Esophagus muscularis mucosa (tissue), 4 donors: ENCODE results near the gene UBE2D3. TPM values are rescaled to one million over a fixed set of nuclear protein-coding genes. Genes with fewer than 3 reads are reported as not detected.

Experiments
- DNase-seq: peaks from one replicate; pipeline ENCODE4 v3.0.0-alpha.2; 2017; ENCODE audit errors: extremely low spot score
- H3K27ac ChIP-seq, 4 donors: fragments of 200-600 bp; sonication (generic); replicated peaks in 1 of 4; 1 replicate in 3 of 4; 2 replicates in 1 of 4; pipeline ENCODE4 v1.5.1; 2016 to 2019; ENCODE audit warnings: mild to moderate bottlenecking in 1 of 4
- H3K27me3 ChIP-seq, 4 donors: fragments of 200-600 bp; sonication (generic); one replicate each; pipeline versions ENCODE4 v1.5.1 to v1.6.0; 2016 to 2019
- H3K36me3 ChIP-seq, 4 donors: fragments of 200-600 bp; sonication (generic); one replicate each; pipeline ENCODE4 v1.5.1; 2016 to 2019
- H3K4me1 ChIP-seq, 4 donors: fragments of 200-600 bp; sonication (generic); one replicate each; pipeline ENCODE4 v1.5.1; 2016 to 2019
- H3K4me3 ChIP-seq, 4 donors: fragments of 200-600 bp; sonication (generic); 1 replicate in 2 of 4; 2 replicates in 2 of 4; pipeline ENCODE4 v1.5.1; 2016 to 2019; ENCODE audit warnings: mild to moderate bottlenecking in 4 of 4, moderate library complexity in 1 of 4
- H3K9me3 ChIP-seq, 4 donors: fragments of 200-600 bp; sonication (generic); 1 replicate in 3 of 4; 2 replicates in 1 of 4; pipeline ENCODE4 v1.5.1; 2016 to 2019
- CTCF ChIP-seq, 3 experiments: fragments of 200-600 bp in 2 of 3; fragments of 450-650 bp in 1 of 3; sonication (generic) in 2 of 3; IDR thresholded peaks; one replicate each; pipeline ENCODE4 v1.5.1; 2017 to 2019; ENCODE audit warnings: antibody characterized with exemption in 3 of 3, mild to moderate bottlenecking in 2 of 3, moderate library complexity in 1 of 3
- EP300 ChIP-seq: sonication (generic); formaldehyde crosslinking; IDR thresholded peaks from one replicate; pipeline ENCODE4 v1.6.1; 2017; ENCODE audit warnings: antibody characterized with exemption
- POLR2A ChIP-seq: fragments of 450-650 bp; IDR thresholded peaks from one replicate; pipeline ENCODE4 v1.6.1; 2017; ENCODE audit warnings: antibody characterized with exemption, moderate library complexity, mild to moderate bottlenecking, low read depth
- POLR2AphosphoS5 ChIP-seq, 2 donors: sonication (generic); formaldehyde crosslinking; IDR thresholded peaks; one replicate each; pipeline ENCODE4 v1.6.1; 2017; ENCODE audit warnings: antibody characterized with exemption in 2 of 2
- WGBS: methylation state at CpG from one replicate; pipeline ENCODE4 v1.1.5; 2018; 5-methylcytosine and 5-hydroxymethylcytosine counted together
- intact Hi-C: fragments of 100-400 bp; cut with DNase I; formaldehyde crosslinking; loops from one replicate; pipeline ENCODE4 v1.15.1; 2023
- total RNA-seq, 4 donors: library from RNA; depleted of rRNA; stranded (reverse); fragments of >200 nt; gene quantifications; one replicate each; pipeline versions ENCODE4 v1.1.0 to v1.2.1, GENCODE V29; 2016

The UBE2D3 gene
- total RNA-seq, 4 donors from 2014 or later = 332 to 438 (median 394) TPM

GRCh38 chr4:102847687-102848086 is 20.3 kb upstream of the UBE2D3 start:
- intact Hi-C loops = no loop called here
- Histone ChIP-seq H3K4me3 (no peak overlapping the region), H3K36me3 (peaks cover 0 to 4% (median 0%) of the 10 kb centered on the region in 4 donors), H3K27ac (no peak overlapping the region), H3K4me1 (no peaks in the 10 kb centered on the region), H3K9me3 (no peaks in the 10 kb centered on the region), H3K27me3 (no peaks in the 10 kb centered on the region)
- TF ChIP-seq EP300 = no peak
- TF ChIP-seq CTCF (IDR thresholded peaks at IDR 0.05) = no peak
- no peak for TF ChIP-seq POLR2AphosphoS5 (IDR thresholded peaks at IDR 0.05)
- no peak for TF ChIP-seq POLR2A
- DNase-seq = no peak
- WGBS = 97% methylated on average over 8 of the region's 8 CpGs

GRCh38 chr4:102843938-102844337 is 16.6 kb upstream of the UBE2D3 start:
- WGBS = 95% methylated on average over 1 of the region's 1 CpG
- Histone ChIP-seq H3K4me1 (no peaks in the 10 kb centered on the region), H3K9me3 (no peaks in the 10 kb centered on the region), H3K27ac (no peak overlapping the region), H3K36me3 (peaks cover 0 to 4% (median 0%) of the 10 kb centered on the region in 4 donors), H3K4me3 (no peak overlapping the region), H3K27me3 (no peaks in the 10 kb centered on the region)
- intact Hi-C loops = no loop called here
- DNase-seq = no peak
- TF ChIP-seq CTCF (IDR thresholded peaks at IDR 0.05) (no peak), EP300 (no peak), POLR2AphosphoS5 (IDR thresholded peaks at IDR 0.05) (no peak), POLR2A (no peak)

GRCh38 chr4:102843273-102843672 is 15.9 kb upstream of the UBE2D3 start:
- Histone ChIP-seq H3K36me3 (peaks cover 0 to 4% (median 0%) of the 10 kb centered on the region in 4 donors), H3K4me3 (no peak overlapping the region)

GRCh38 chr4:102842367-102842766 is 15.0 kb upstream of the UBE2D3 start:
- no peak overlapping the region for H3K4me3 ChIP-seq
- intact Hi-C loops = no loop called here
- no peak overlapping the region for H3K27ac ChIP-seq
- TF ChIP-seq POLR2AphosphoS5 (IDR thresholded peaks at IDR 0.05) (no peak), POLR2A (no peak), CTCF (IDR thresholded peaks at IDR 0.05) (no peak), EP300 (no peak)
- no peaks in the 10 kb centered on the region for H3K4me1 ChIP-seq
- WGBS = 80% methylated on average over 3 of the region's 3 CpGs
- no peaks in the 10 kb centered on the region for H3K27me3 ChIP-seq
- H3K9me3 ChIP-seq = no peaks in the 10 kb centered on the region
- H3K36me3 ChIP-seq = peaks cover 0 to 4% (median 0%) of the 10 kb centered on the region in 4 donors
- no peak for DNase-seq

More at GRCh38 chr4:102843273-102843672, 15.9 kb upstream of the UBE2D3 start:
- no peak for DNase-seq
- Histone ChIP-seq H3K27me3 (no peaks in the 10 kb centered on the region), H3K27ac (no peak overlapping the region), H3K9me3 (no peaks in the 10 kb centered on the region), H3K4me1 (no peaks in the 10 kb centered on the region)
- intact Hi-C loops = no loop called here
- TF ChIP-seq POLR2A (no peak), EP300 (no peak), CTCF (IDR thresholded peaks at IDR 0.05) (no peak), POLR2AphosphoS5 (IDR thresholded peaks at IDR 0.05) (no peak)

GRCh38 chr4:102836596-102836995 is 9.2 kb upstream of the UBE2D3 start:
- Histone ChIP-seq H3K4me3 (no peak overlapping the region), H3K9me3 (no peaks in the 10 kb centered on the region), H3K27ac (no peak overlapping the region), H3K36me3 (no peaks in the 10 kb centered on the region), H3K27me3 (no peaks in the 10 kb centered on the region), H3K4me1 (no peaks in the 10 kb centered on the region)
- intact Hi-C loops = no loop called here
- no peak for DNase-seq
- TF ChIP-seq POLR2A (no peak), POLR2AphosphoS5 (IDR thresholded peaks at IDR 0.05) (no peak), EP300 (no peak), CTCF (IDR thresholded peaks at IDR 0.05) (no peak)
- WGBS = 98% methylated on average over 1 of the region's 1 CpG
